Right atrium auricular region (tissue), 2 donors: Measurements from ENCODE around the gene TSHR. TPM values are rescaled to one million over a fixed set of nuclear protein-coding genes. Genes with fewer than 3 reads are reported as not detected.
"Not testable (repeated sequence)": the region's sequence is repeated elsewhere in the genome, so short reads cannot be mapped to it uniquely, and the experiment has no call there.

ENCODE experiments used
- DNase-seq: peaks from one replicate; pipeline ENCODE4 v3.0.0-alpha.2; 2019; ENCODE audit warnings: low spot score
- H3K27ac ChIP-seq, 2 donors: fragments of 200-600 bp; sonication (generic); 1 replicate in 1 of 2; 2 replicates in 1 of 2; pipeline ENCODE4 v1.5.1; 2016 to 2019
- H3K27me3 ChIP-seq, 2 donors: fragments of 200-600 bp; sonication (generic); one replicate each; pipeline versions ENCODE4 v1.5.1 to v1.6.0; 2017 to 2019
- H3K36me3 ChIP-seq: fragments of 200-600 bp; sonication (generic); one replicate; pipeline ENCODE4 v1.5.1; 2016
- H3K4me1 ChIP-seq, 2 donors: fragments of 200-600 bp; sonication (generic); one replicate each; pipeline versions ENCODE4 v1.5.1 to v1.6.0; 2017 to 2019
- H3K4me3 ChIP-seq, 2 donors: fragments of 200-600 bp; sonication (generic); 1 replicate in 1 of 2; 2 replicates in 1 of 2; pipeline ENCODE4 v1.5.1; 2017 to 2019; ENCODE audit warnings: mild to moderate bottlenecking in 1 of 2, moderate library complexity in 1 of 2
- H3K9me3 ChIP-seq, 2 donors: fragments of 200-600 bp; sonication (generic); one replicate each; pipeline ENCODE4 v1.5.1; 2019
- CTCF ChIP-seq, 2 donors: fragments of 200-600 bp; sonication (generic); IDR thresholded peaks; one replicate each; pipeline ENCODE4 v1.5.1; 2019; ENCODE audit warnings: antibody characterized with exemption in 2 of 2
- total RNA-seq, 2 donors: library from RNA; depleted of rRNA; stranded (reverse); fragments of >200 nt; gene quantifications; one replicate each; pipeline ENCODE4 v1.1.0, GENCODE V29; 2016

Gene TSHR
- total RNA-seq, 2 donors from 2014 or later = not detected

- H3K4me1 ChIP-seq = no peaks in the 10 kb centered on the region
- no peak overlapping the region for H3K4me3 ChIP-seq
- no peak overlapping the region for H3K27ac ChIP-seq
- DNase-seq = no peak
- no peak for TF ChIP-seq CTCF (IDR thresholded peaks at IDR 0.05)
- H3K9me3 ChIP-seq = no peaks in the 10 kb centered on the region
- no peaks in the 10 kb centered on the region for H3K27me3 ChIP-seq
- no peaks in the 10 kb centered on the region for H3K36me3 ChIP-seq
Observed at GRCh38 chr14:81023095-81023710, 67.8 kb downstream of the TSHR start.

GRCh38 chr14:81028461-81028860, 73.0 kb downstream of the TSHR start:
- no peaks in the 10 kb centered on the region for H3K36me3 ChIP-seq
- DNase-seq = no peak
- no peaks in the 10 kb centered on the region for H3K9me3 ChIP-seq
- no peaks in the 10 kb centered on the region for H3K27me3 ChIP-seq
- H3K27ac ChIP-seq = no peak overlapping the region
- no peak for TF ChIP-seq CTCF (IDR thresholded peaks at IDR 0.05)
- H3K4me1 ChIP-seq = no peaks in the 10 kb centered on the region
- no peak overlapping the region for H3K4me3 ChIP-seq

- no peak for DNase-seq
- TF ChIP-seq CTCF (IDR thresholded peaks at IDR 0.05) = no peak
- Histone ChIP-seq H3K4me3 (no peak overlapping the region), H3K9me3 (peaks cover 0 to 7% of the 10 kb centered on the region in 2 donors), H3K27ac (no peak overlapping the region), H3K36me3 (no peaks in the 10 kb centered on the region), H3K4me1 (no peaks in the 10 kb centered on the region), H3K27me3 (no peaks in the 10 kb centered on the region)
Observed at GRCh38 chr14:81031488-81031887, 76.1 kb downstream of the TSHR start.

- no peak for TF ChIP-seq CTCF (IDR thresholded peaks at IDR 0.05)
- Histone ChIP-seq H3K4me3 (no peak overlapping the region), H3K36me3 (no peaks in the 10 kb centered on the region), H3K27ac (no peak overlapping the region), H3K27me3 (no peaks in the 10 kb centered on the region), H3K9me3 (peaks cover 0 to 8% of the 10 kb centered on the region in 2 donors), H3K4me1 (no peaks in the 10 kb centered on the region)
- no peak for DNase-seq
Observed at GRCh38 chr14:81033698-81034240, 78.3 kb downstream of the TSHR start.

GRCh38 chr14:81042438-81042837, 87.0 kb downstream of the TSHR start:
- Histone ChIP-seq H3K27me3 (no peaks in the 10 kb centered on the region), H3K27ac (no peak overlapping the region), H3K36me3 (no peaks in the 10 kb centered on the region), H3K4me3 (no peak overlapping the region), H3K9me3 (no peaks in the 10 kb centered on the region), H3K4me1 (no peaks in the 10 kb centered on the region)
- no peak for DNase-seq
- TF ChIP-seq CTCF (IDR thresholded peaks at IDR 0.05) = no peak

GRCh38 chr14:81051547-81051946, 96.1 kb downstream of the TSHR start:
- no peak for TF ChIP-seq CTCF (IDR thresholded peaks at IDR 0.05)
- H3K9me3 ChIP-seq = no peaks in the 10 kb centered on the region
- no peaks in the 10 kb centered on the region for H3K27me3 ChIP-seq
- DNase-seq = no peak
- no peak overlapping the region for H3K27ac ChIP-seq
- no peak overlapping the region for H3K4me3 ChIP-seq
- no peaks in the 10 kb centered on the region for H3K4me1 ChIP-seq
- no peaks in the 10 kb centered on the region for H3K36me3 ChIP-seq

- not testable (repeated sequence) for H3K27me3 ChIP-seq, H3K27ac ChIP-seq, H3K9me3 ChIP-seq, H3K4me1 ChIP-seq, H3K36me3 ChIP-seq, DNase-seq, H3K4me3 ChIP-seq
Observed at GRCh38 chr14:81054057-81054456, 98.6 kb downstream of the TSHR start.
